GM13976 (cell line): ENCODE data around the gene RETREG3.

Experiments used
- DNase-seq: peaks from one replicate; pipeline ENCODE4 v3.0.0; 2012; ENCODE audit warnings: low spot score
- CTCF ChIP-seq: IDR thresholded peaks from 2 replicates; pipeline ENCODE4 v1.5.1; 2012; ENCODE audit warnings: borderline replicate concordance, mild to moderate bottlenecking; ENCODE audit not compliant: insufficient read depth; ENCODE audit errors: extremely low read depth, missing control alignments, control extremely low read depth
- in situ Hi-C: fragments of 300-500 bp; cut with MboI; formaldehyde crosslinking; loops from one replicate; pipeline ENCODE4 v1.12.0; 2022; ENCODE audit warnings: low sequenced_read_pairs, mixed read lengths, inconsistent platforms; ENCODE audit not compliant: unreplicated experiment

RETREG3 gene

GRCh38 chr17:42581744-42582270 is 27.4 kb downstream of the RETREG3 start:
- in situ Hi-C loops, result no loop called here

DNA sequence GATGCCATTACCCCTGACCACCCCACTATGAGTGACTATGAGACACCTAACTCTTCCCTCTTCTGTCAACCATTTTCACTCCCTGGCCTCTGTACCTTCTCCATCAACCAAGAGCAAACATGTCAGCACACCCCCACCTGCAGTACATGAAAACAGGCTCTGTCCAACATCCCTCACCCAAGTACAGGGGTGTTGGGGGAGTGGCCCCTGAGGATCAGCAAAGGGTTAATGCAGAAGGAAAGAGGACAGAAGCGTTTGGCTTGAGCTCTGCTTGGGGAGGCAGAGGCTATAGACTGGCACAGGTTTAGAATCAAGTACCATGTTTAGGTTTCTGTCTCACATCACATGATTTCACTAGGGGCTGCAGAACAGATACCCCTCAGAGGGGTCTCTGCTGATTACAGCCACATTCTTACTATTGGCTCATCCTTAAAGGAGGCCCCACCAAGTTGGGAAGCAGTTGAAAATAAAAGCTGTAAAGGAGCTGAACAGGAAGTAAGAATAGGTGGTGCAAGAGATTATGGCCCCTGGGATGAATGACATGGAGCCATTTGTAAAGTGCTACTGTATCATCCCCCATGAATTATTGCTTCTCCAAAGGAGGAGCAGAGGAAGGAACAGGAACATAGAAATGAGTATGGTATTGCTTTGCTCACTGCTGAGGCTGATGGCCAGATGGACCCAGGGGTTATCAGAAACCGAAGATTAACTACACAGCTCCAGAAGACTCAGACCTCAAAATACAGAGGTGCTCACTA is 29.2 kb downstream of the RETREG3 start:
- TF ChIP-seq CTCF, result no peak
- no peak for DNase-seq
- in situ Hi-C loops, result no loop called here

More at GRCh38 chr17:42581744-42582270, 27.4 kb downstream of the RETREG3 start:
- no peak for TF ChIP-seq CTCF
- no peak for DNase-seq

DNA sequence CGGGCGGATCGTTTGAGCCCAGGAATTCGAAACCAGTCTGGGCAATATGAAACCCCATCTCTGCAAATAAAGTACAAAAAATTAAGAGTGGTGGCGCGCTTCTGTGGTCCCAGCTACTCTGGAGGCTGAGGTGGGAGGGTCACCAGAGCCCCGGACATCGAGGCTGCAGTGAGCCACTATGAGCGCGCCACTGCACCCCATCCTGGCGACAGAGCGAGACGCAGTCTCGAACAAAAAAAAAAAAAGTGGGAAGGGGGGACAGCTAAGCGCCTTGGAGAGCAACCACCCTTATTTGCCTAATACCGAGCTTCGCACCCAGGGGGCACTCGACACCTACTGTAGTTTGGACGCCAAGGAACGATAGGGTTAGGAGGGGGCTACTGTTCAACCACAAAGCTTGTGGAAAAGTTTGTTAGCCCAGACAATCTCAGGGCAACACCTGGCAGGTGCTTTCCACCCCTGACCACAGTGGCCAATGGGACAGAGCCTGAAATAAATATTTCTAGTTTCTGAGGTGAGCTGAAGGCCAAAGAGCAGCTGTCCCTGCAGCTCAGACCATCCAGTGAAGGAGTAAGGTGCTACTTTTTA is 30.8 kb downstream of the RETREG3 start:
- peak; percentile 89 for DNase-seq
- in situ Hi-C loops, result no loop called here
- TF ChIP-seq CTCF, result peak; percentile 74

- in situ Hi-C loops, result no loop called here
- TF ChIP-seq CTCF, result peak; percentile 34
- peak; percentile 98 for DNase-seq
Observed at GRCh38 chr17:42577532-42578281, 31.5 kb downstream of the RETREG3 start, which contains the start of gene PSMC3IP. PSMC3IP (minus strand) TSS chr17:42577729; CDS start chr17:42577686, 43 bp downstream.

- TF ChIP-seq CTCF, result no peak
- no peak for DNase-seq
- in situ Hi-C loops, result no loop called here
Observed at GRCh38 chr17:42577140-42577531, 32.0 kb downstream of the RETREG3 start.

- TF ChIP-seq CTCF, result no peak
- DNase-seq, result no peak
- in situ Hi-C loops, result no loop called here
Observed at GRCh38 chr17:42574463-42574862, 34.7 kb downstream of the RETREG3 start.
